Vagina (tissue), 2 donors: ENCODE measurements around the gene TSPAN13. TPM values are rescaled to one million over a fixed set of nuclear protein-coding genes. Genes with fewer than 3 reads are reported as not detected.

Source experiments
- DNase-seq, 2 donors: peaks; one replicate each; pipeline ENCODE4 v3.0.0-alpha.2; 2017; ENCODE audit errors: extremely low spot score in 2 of 2
- H3K27ac ChIP-seq: fragments of 200-600 bp; sonication (generic); one replicate; pipeline ENCODE4 v1.5.1; 2019
- H3K27me3 ChIP-seq: fragments of 200-600 bp; sonication (generic); one replicate; pipeline ENCODE4 v1.5.1; 2019
- H3K36me3 ChIP-seq, 2 donors: fragments of 200-600 bp; sonication (generic); one replicate each; pipeline ENCODE4 v1.5.1; 2017 to 2019
- H3K4me1 ChIP-seq: fragments of 200-600 bp; sonication (generic); one replicate; pipeline ENCODE4 v1.5.1; 2019
- H3K4me3 ChIP-seq, 2 donors: fragments of 200-600 bp; sonication (generic); 1 replicate in 1 of 2; 2 replicates in 1 of 2; pipeline ENCODE4 v1.5.1; 2016 to 2019
- H3K9me3 ChIP-seq: fragments of 200-600 bp; sonication (generic); one replicate; pipeline ENCODE4 v1.5.1; 2019
- POLR2A ChIP-seq, 2 donors: fragments of 450-650 bp; IDR thresholded peaks; one replicate each; pipeline ENCODE4 v1.6.1; 2017; ENCODE audit warnings: antibody characterized with exemption in 2 of 2, mild to moderate bottlenecking in 2 of 2, moderate library complexity in 2 of 2
- POLR2AphosphoS5 ChIP-seq, 2 donors: sonication (generic); formaldehyde crosslinking; IDR thresholded peaks; one replicate each; pipeline ENCODE4 v1.9.0; 2017; ENCODE audit warnings: antibody characterized with exemption in 2 of 2, mild to moderate bottlenecking in 2 of 2, low read depth in 1 of 2; ENCODE audit not compliant: insufficient read depth in 1 of 2
- intact Hi-C: fragments of 100-400 bp; cut with DNase I; formaldehyde crosslinking; loops from one replicate; pipeline ENCODE4 v1.15.1; 2023
- total RNA-seq: library from RNA; depleted of rRNA; stranded (reverse); fragments of >200 nt; gene quantifications from one replicate; pipeline ENCODE4 v1.2.3, GENCODE V29; 2016
- TF ChIP-seq, protein P1 (sequence below), 3 experiments: fragments of 450-650 bp in 2 of 3; fragments of 200-600 bp in 1 of 3; sonication (generic) in 1 of 3; IDR thresholded peaks; one replicate each; pipeline ENCODE4 v1.5.1; 2017 to 2019; ENCODE audit warnings: antibody characterized with exemption in 3 of 3, mild to moderate bottlenecking in 2 of 3, moderate library complexity in 2 of 3

The TSPAN13 gene
- total RNA-seq, 1 donor from 2014 or later = 13.8 TPM

GRCh38 chr7:16833373-16833772 lies 79.8 kb downstream of the TSPAN13 start:
- Histone ChIP-seq H3K36me3 (no peaks in the 10 kb centered on the region), H3K27me3 (no peaks in the 10 kb centered on the region), H3K4me1 (no peaks in the 10 kb centered on the region), H3K9me3 (no peaks in the 10 kb centered on the region), H3K27ac (no peak overlapping the region), H3K4me3 (no peak overlapping the region)
- intact Hi-C loops = no loop called here
- no peak for DNase-seq
- TF ChIP-seq, protein P1, sequence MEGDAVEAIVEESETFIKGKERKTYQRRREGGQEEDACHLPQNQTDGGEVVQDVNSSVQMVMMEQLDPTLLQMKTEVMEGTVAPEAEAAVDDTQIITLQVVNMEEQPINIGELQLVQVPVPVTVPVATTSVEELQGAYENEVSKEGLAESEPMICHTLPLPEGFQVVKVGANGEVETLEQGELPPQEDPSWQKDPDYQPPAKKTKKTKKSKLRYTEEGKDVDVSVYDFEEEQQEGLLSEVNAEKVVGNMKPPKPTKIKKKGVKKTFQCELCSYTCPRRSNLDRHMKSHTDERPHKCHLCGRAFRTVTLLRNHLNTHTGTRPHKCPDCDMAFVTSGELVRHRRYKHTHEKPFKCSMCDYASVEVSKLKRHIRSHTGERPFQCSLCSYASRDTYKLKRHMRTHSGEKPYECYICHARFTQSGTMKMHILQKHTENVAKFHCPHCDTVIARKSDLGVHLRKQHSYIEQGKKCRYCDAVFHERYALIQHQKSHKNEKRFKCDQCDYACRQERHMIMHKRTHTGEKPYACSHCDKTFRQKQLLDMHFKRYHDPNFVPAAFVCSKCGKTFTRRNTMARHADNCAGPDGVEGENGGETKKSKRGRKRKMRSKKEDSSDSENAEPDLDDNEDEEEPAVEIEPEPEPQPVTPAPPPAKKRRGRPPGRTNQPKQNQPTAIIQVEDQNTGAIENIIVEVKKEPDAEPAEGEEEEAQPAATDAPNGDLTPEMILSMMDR (IDR thresholded peaks at IDR 0.05) = no peak
- TF ChIP-seq POLR2AphosphoS5 (IDR thresholded peaks at IDR 0.05; ENCODE audit: insufficient read depth in 1 of 2, low read depth in 1 of 2) = no peak
- no peak for TF ChIP-seq POLR2A (IDR thresholded peaks at IDR 0.05)

Other genes starting within 250 kb of the TSPAN13 start
- not detected for gene LRRC72, start 226.9 kb upstream of the TSPAN13 start, total RNA-seq
- gene ANKMY2, start 108.0 kb upstream of the TSPAN13 start, total RNA-seq = 13.8 TPM
- gene BZW2, start 107.6 kb upstream of the TSPAN13 start, total RNA-seq = 61.4 TPM
- gene AGR2, start 51.2 kb downstream of the TSPAN13 start, total RNA-seq = not detected
- not detected for gene AGR3, start 128.2 kb downstream of the TSPAN13 start, total RNA-seq